HepG2 (cell line): ENCODE results near the gene ACTN3. TPM values are rescaled to one million over a fixed set of nuclear protein-coding genes. Genes with fewer than 3 reads are reported as not detected.
"Not testable (repeated sequence)": the region's sequence is repeated elsewhere in the genome, so short reads cannot be mapped to it uniquely, and the experiment has no call there.

ENCODE experiments used
- ATAC-seq: fragments of 200-7000 bp; cut with Tn5 transposase; 3 replicates; pipeline ENCODE4 v1.9.1; 2020; ENCODE audit warnings: mild to moderate bottlenecking, moderate library complexity
- BruUV-seq: library from RNA; stranded (reverse); fragments of 400-500 nt; replicated peaks from 2 replicates; lab custom pipeline; 2021; lab: Mats Ljungman, UMichigan
- CTCF ChIA-PET: fragments of 300-600 bp; formaldehyde crosslinking; extraction: SDS; loops from one replicate; lab custom pipeline; 2021; ENCODE audit warnings: low total read pairs, inconsistent platforms, low intra/inter-chr PET ratio; lab: Yijun Ruan, JAX
- POLR2A ChIA-PET: fragments of 350-600 bp; sonication (Branson Sonifier 250); formaldehyde crosslinking; loops from one replicate; lab custom pipeline; 2020; ENCODE audit warnings: antibody characterized with exemption, inconsistent platforms; lab: Yijun Ruan, JAX
- DNase-seq: peaks from one replicate; pipeline ENCODE4 v3.0.0-alpha.2; 2015; ENCODE audit warnings: low spot score
- FAIRE-seq: peaks from 3 replicates; lab custom pipeline; 2011; peaks lifted over from hg19 to GRCh38; lab: Jason Lieb, UNC
- H2AFZ ChIP-seq: one replicate; pipeline ENCODE4 v1.6.1; 2011; ENCODE audit warnings: low read length, inconsistent platforms
- H3K27ac ChIP-seq: fragments of 300-600 bp; 3 replicates; pipeline ENCODE4 v1.8.0; 2011; ENCODE audit warnings: mixed run types, mild to moderate bottlenecking, mixed read lengths, low read length, inconsistent platforms; ENCODE audit not compliant: insufficient read depth; ENCODE audit errors: extremely low read length
- H3K27me3 ChIP-seq, 2 experiments: fragments of 200-600 bp in 1 of 2; 2 replicates in 1 of 2; 3 replicates in 1 of 2; pipeline versions ENCODE4 v1.6.0 to v1.8.0; 2011; ENCODE audit warnings: low read length in 2 of 2, mild to moderate bottlenecking in 2 of 2, moderate library complexity in 2 of 2, inconsistent platforms in 1 of 2; ENCODE audit not compliant: insufficient read depth in 2 of 2, control insufficient read depth in 1 of 2
- H3K36me3 ChIP-seq, 2 experiments: fragments of 200-600 bp in 1 of 2; replicated peaks in 1 of 2; 2 replicates in 1 of 2; 3 replicates in 1 of 2; pipeline versions ENCODE4 v1.5.1 to v1.8.0; 2011; ENCODE audit warnings: low read length in 2 of 2, inconsistent platforms in 1 of 2; ENCODE audit not compliant: insufficient read depth in 2 of 2, control insufficient read depth in 1 of 2
- H3K4me1 ChIP-seq: 2 replicates; pipeline ENCODE4 v1.5.1; 2012; ENCODE audit warnings: low read length, inconsistent platforms; ENCODE audit not compliant: insufficient read depth
- H3K4me2 ChIP-seq: 2 replicates; pipeline ENCODE4 v1.6.0; 2011; ENCODE audit warnings: low read depth, low read length, inconsistent platforms
- H3K4me3 ChIP-seq, 3 experiments: fragments of 200-600 bp in 1 of 3; sonication (generic), shearing (Covaris generic) in 1 of 3; replicated peaks in 1 of 3; 2 replicates each; pipeline ENCODE4 v1.5.1; 2011 to 2016; ENCODE audit warnings: low read length in 3 of 3, inconsistent platforms in 2 of 3, low read depth in 2 of 3, mild to moderate bottlenecking in 2 of 3, control low read depth in 1 of 3, mixed read lengths in 1 of 3; ENCODE audit not compliant: insufficient read depth in 1 of 3
- H3K79me2 ChIP-seq: one replicate; pipeline ENCODE4 v1.6.1; 2011; ENCODE audit warnings: low read length, inconsistent platforms; ENCODE audit not compliant: insufficient read depth
- H3K9ac ChIP-seq: 2 replicates; pipeline ENCODE4 v1.6.0; 2011; ENCODE audit warnings: mild to moderate bottlenecking, low read depth, low read length, inconsistent platforms; ENCODE audit not compliant: insufficient read depth
- H3K9me3 ChIP-seq: 2 replicates; pipeline ENCODE4 v1.5.1; 2012; ENCODE audit warnings: mild to moderate bottlenecking, low read length
- H4K20me1 ChIP-seq: 2 replicates; pipeline ENCODE4 v1.6.0; 2011; ENCODE audit warnings: inconsistent platforms, mild to moderate bottlenecking, low read length, moderate library complexity; ENCODE audit not compliant: insufficient read depth
- RNF219 ChIP-seq: sonication (generic); formaldehyde crosslinking; IDR thresholded peaks from 2 replicates; pipeline ENCODE4 v1.5.0; 2020; ENCODE audit warnings: mild to moderate bottlenecking, missing genetic modification reagents
- ZNF121 ChIP-seq: sonication (generic); formaldehyde crosslinking; IDR thresholded peaks from 2 replicates; pipeline ENCODE4 v1.5.0; 2020; ENCODE audit warnings: mild to moderate bottlenecking, missing genetic modification reagents
- ZNF605 ChIP-seq: sonication (generic); formaldehyde crosslinking; IDR thresholded peaks from 2 replicates; pipeline ENCODE4 v1.8.0; 2022; ENCODE audit warnings: mild to moderate bottlenecking, missing genetic modification reagents
- WGBS: methylation state at CpG from one replicate; pipeline ENCODE4 v1.1.6; 2017; ENCODE audit warnings: low lambda C conversion rate; 5-methylcytosine and 5-hydroxymethylcytosine counted together
- in situ Hi-C: cut with HindIII; loops from 2 replicates; pipeline ENCODE4 v1.10.0; 2017; ENCODE audit warnings: low pct_unique_long_range_greater_than_20kb; ENCODE audit not compliant: extremely low pct_ligation_motif_present
- intact Hi-C: fragments of 100-400 bp; cut with micrococcal nuclease; formaldehyde crosslinking; loops from one replicate; pipeline ENCODE4 v1.10.0; 2022; ENCODE audit not compliant: unreplicated experiment
- polyA plus RNA-seq, 8 experiments: library from polyadenylated mRNA; depleted of rRNA in 3 of 8; stranded (reverse) in 7 of 8; unstranded in 1 of 8; fragments of >200 nt; fragmentation: Illumina TruSeq in 4 of 8; extraction: Trizol in 4 of 8; gene quantifications; 2 replicates each; pipeline versions ENCODE4 v1.2.1 to v1.2.3, GENCODE V29; 2011 to 2016; ENCODE audit warnings: low read depth in 4 of 8, missing spikeins in 1 of 8, mixed read lengths in 1 of 8; ENCODE audit not compliant: insufficient read depth in 1 of 8
- total RNA-seq, 5 experiments: library from RNA; depleted of rRNA; stranded (reverse); fragments of >200 nt; fragmentation: Illumina TruSeq; extraction: Trizol; gene quantifications; 2 replicates each; pipeline ENCODE4 v1.2.3, GENCODE V29; 2016; ENCODE audit warnings: low read depth in 1 of 5
- TF ChIP-seq, protein P1 (sequence below): sonication (generic); formaldehyde crosslinking; IDR thresholded peaks from 2 replicates; pipeline ENCODE4 v1.4.0; 2020; ENCODE audit warnings: missing genetic modification reagents, mild to moderate bottlenecking, borderline replicate concordance
- TF ChIP-seq, protein P2 (sequence below): sonication (generic); formaldehyde crosslinking; IDR thresholded peaks from 2 replicates; pipeline ENCODE4 v1.5.0; 2020; ENCODE audit warnings: mild to moderate bottlenecking, missing genetic modification reagents

Gene ACTN3
- total and polyA plus RNA-seq, 2 of the 13 experiments (the other 11 are each of a cell fraction or from before 2014, with no cell fraction given), result 0.04 to 0.09 TPM

- TF ChIP-seq, protein P1, sequence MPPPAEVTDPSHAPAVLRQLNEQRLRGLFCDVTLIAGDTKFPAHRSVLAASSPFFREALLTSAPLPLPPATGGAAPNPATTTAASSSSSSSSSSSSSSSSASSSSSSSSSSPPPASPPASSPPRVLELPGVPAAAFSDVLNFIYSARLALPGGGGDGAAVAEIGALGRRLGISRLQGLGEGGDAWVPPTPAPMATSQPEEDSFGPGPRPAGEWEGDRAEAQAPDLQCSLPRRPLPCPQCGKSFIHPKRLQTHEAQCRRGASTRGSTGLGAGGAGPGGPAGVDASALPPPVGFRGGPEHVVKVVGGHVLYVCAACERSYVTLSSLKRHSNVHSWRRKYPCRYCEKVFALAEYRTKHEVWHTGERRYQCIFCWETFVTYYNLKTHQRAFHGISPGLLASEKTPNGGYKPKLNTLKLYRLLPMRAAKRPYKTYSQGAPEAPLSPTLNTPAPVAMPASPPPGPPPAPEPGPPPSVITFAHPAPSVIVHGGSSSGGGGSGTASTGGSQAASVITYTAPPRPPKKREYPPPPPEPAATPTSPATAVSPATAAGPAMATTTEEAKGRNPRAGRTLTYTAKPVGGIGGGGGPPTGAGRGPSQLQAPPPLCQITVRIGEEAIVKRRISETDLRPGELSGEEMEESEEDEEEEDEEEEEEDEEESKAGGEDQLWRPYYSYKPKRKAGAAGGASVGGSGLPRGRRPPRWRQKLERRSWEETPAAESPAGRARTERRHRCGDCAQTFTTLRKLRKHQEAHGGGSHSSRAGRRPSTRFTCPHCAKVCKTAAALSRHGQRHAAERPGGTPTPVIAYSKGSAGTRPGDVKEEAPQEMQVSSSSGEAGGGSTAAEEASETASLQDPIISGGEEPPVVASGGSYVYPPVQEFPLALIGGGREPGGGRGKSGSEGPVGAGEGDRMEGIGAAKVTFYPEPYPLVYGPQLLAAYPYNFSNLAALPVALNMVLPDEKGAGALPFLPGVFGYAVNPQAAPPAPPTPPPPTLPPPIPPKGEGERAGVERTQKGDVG, result no peak
- no peak for TF ChIP-seq ZNF605
- no peak for TF ChIP-seq RNF219 (CRISPR knock-in tag)
Measured at GRCh38 chr11:66604155-66604554, 57.5 kb downstream of the ACTN3 start (continued).

GRCh38 chr11:66606608-66607007 lies 59.9 kb downstream of the ACTN3 start:
- CTCF ChIA-PET, result not testable (repeated sequence)

More at GRCh38 chr11:66606608-66607007, 59.9 kb downstream of the ACTN3 start:
- H3K9ac ChIP-seq, result peak overlapping the region; percentile 40; the same call in 1 of the 2 replicates
- H3K9me3 ChIP-seq, intact Hi-C loops, H3K4me2 ChIP-seq, H2AFZ ChIP-seq, FAIRE-seq, H3K27me3 ChIP-seq, in situ Hi-C loops, H3K79me2 ChIP-seq, H4K20me1 ChIP-seq, ATAC-seq, BruUV-seq, DNase-seq, H3K4me3 ChIP-seq: not testable (repeated sequence)
- TF ChIP-seq, protein P2, sequence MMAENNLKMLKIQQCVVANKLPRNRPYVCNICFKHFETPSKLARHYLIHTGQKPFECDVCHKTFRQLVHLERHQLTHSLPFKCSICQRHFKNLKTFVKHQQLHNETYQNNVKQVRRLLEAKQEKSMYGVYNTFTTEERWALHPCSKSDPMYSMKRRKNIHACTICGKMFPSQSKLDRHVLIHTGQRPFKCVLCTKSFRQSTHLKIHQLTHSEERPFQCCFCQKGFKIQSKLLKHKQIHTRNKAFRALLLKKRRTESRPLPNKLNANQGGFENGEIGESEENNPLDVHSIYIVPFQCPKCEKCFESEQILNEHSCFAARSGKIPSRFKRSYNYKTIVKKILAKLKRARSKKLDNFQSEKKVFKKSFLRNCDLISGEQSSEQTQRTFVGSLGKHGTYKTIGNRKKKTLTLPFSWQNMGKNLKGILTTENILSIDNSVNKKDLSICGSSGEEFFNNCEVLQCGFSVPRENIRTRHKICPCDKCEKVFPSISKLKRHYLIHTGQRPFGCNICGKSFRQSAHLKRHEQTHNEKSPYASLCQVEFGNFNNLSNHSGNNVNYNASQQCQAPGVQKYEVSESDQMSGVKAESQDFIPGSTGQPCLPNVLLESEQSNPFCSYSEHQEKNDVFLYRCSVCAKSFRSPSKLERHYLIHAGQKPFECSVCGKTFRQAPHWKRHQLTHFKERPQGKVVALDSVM, result peak; percentile 88
- peak; percentile 86 for TF ChIP-seq ZNF121 (CRISPR knock-in tag)
- H3K4me1 ChIP-seq, result peaks cover 23% of the 10 kb centered on the region
- H3K27ac ChIP-seq, result peak overlapping the region; percentile 70
- H3K36me3 ChIP-seq, result peaks cover 7 to 19% of the 10 kb centered on the region in 2 experiments; a peak in 4 of 5 replicates
- POLR2A ChIA-PET, result interaction anchor here (1.0 to 4.9 kb wide), 11 partner anchors 10 to 127 kb away, joined by 3 to 51 read pairs (median 6); partner anchors contain the start of genes CCDC87, CCS, DPP3 and RBM14
- 96% methylated on average over 3 of the region's 3 CpGs for WGBS
